IPS DF 19.7 (cell line): Measurements from ENCODE around the gene KIAA1549.

ENCODE experiments used
- DNase-seq: peaks from one replicate; pipeline ENCODE4 v3.0.0-alpha.2; 2013; ENCODE audit warnings: low read depth, low spot score

KIAA1549 gene

GRCh38 chr7:138854115-138854645, 127.0 kb downstream of the KIAA1549 start:
- DNase-seq = no peak

- no peak for DNase-seq
Measured at GRCh38 chr7:138853448-138853847, 127.7 kb downstream of the KIAA1549 start.

- DNase-seq = no peak
Measured at GRCh38 chr7:138852469-138852868, 128.7 kb downstream of the KIAA1549 start.

GRCh38 chr7:138849701-138850100, 131.5 kb downstream of the KIAA1549 start:
- no peak for DNase-seq

GRCh38 chr7:138848056-138848980, 132.9 kb downstream of the KIAA1549 start:
- no peak for DNase-seq

GRCh38 chr7:138845711-138846110, 135.5 kb downstream of the KIAA1549 start:
- no peak for DNase-seq

- DNase-seq = no peak
Measured at GRCh38 chr7:138843632-138844580, 137.3 kb downstream of the KIAA1549 start.

GRCh38 chr7:138842111-138842510, 139.1 kb downstream of the KIAA1549 start:
- DNase-seq = no peak

- no peak for DNase-seq
Measured at GRCh38 chr7:138838166-138838565, 143.0 kb downstream of the KIAA1549 start.

- DNase-seq = no peak
Measured at GRCh38 chr7:138837627-138838026, 143.6 kb downstream of the KIAA1549 start.

GRCh38 chr7:138835087-138835486, 146.1 kb downstream of the KIAA1549 start:
- DNase-seq = no peak

GRCh38 chr7:138834583-138834982, 146.6 kb downstream of the KIAA1549 start:
- no peak for DNase-seq

- DNase-seq = no peak
Measured at GRCh38 chr7:138833596-138833995, 147.6 kb downstream of the KIAA1549 start.

GRCh38 chr7:138832966-138833365, 148.2 kb downstream of the KIAA1549 start:
- DNase-seq = no peak

GRCh38 chr7:138829335-138829734, 151.9 kb downstream of the KIAA1549 start:
- no peak for DNase-seq

GRCh38 chr7:138828302-138828701, 152.9 kb downstream of the KIAA1549 start:
- DNase-seq = no peak

- DNase-seq = no peak
Measured at GRCh38 chr7:138825049-138825721, 156.0 kb downstream of the KIAA1549 start.

GRCh38 chr7:138822867-138823535, 158.2 kb downstream of the KIAA1549 start:
- DNase-seq = no peak

GRCh38 chr7:138821912-138822311, 159.3 kb downstream of the KIAA1549 start:
- DNase-seq = no peak

- DNase-seq = no peak
Measured at GRCh38 chr7:138819625-138820024, 161.6 kb downstream of the KIAA1549 start.

GRCh38 chr7:138816650-138817049, 164.5 kb downstream of the KIAA1549 start:
- no peak for DNase-seq
